HepG2 (cell line): ENCODE results near the gene STK11.

Experiments
- FOXA1 ChIP-seq, 2 experiments: fragments of 450-650 bp in 1 of 2; sonication (generic) in 1 of 2; formaldehyde crosslinking in 1 of 2; IDR thresholded peaks; 2 replicates each; pipeline versions ENCODE4 v1.4.0 to v1.6.1; 2016 to 2020; ENCODE audit warnings: missing genetic modification reagents in 1 of 2
- HDAC2 ChIP-seq: sonication (generic); formaldehyde crosslinking; IDR thresholded peaks from 2 replicates; pipeline ENCODE4 v1.4.0; 2020; ENCODE audit warnings: missing genetic modification reagents
- TF ChIP-seq, protein P1 (sequence below): sonication (generic); formaldehyde crosslinking; IDR thresholded peaks from 2 replicates; pipeline ENCODE4 v1.4.0; 2020; ENCODE audit warnings: missing genetic modification reagents

GRCh38 chr19:1163934-1164683, 41.5 kb upstream of the STK11 start:
- TF ChIP-seq, protein P1, sequence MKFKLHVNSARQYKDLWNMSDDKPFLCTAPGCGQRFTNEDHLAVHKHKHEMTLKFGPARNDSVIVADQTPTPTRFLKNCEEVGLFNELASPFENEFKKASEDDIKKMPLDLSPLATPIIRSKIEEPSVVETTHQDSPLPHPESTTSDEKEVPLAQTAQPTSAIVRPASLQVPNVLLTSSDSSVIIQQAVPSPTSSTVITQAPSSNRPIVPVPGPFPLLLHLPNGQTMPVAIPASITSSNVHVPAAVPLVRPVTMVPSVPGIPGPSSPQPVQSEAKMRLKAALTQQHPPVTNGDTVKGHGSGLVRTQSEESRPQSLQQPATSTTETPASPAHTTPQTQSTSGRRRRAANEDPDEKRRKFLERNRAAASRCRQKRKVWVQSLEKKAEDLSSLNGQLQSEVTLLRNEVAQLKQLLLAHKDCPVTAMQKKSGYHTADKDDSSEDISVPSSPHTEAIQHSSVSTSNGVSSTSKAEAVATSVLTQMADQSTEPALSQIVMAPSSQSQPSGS (CRISPR knock-in tag), result no peak
- TF ChIP-seq FOXA1 (IDR thresholded peaks at IDR 0.05) (no peak), FOXA1 (CRISPR knock-in tag; IDR thresholded peaks at IDR 0.05) (no peak), HDAC2 (no peak)
